ENCODE measurements around the gene GK.

DNA sequence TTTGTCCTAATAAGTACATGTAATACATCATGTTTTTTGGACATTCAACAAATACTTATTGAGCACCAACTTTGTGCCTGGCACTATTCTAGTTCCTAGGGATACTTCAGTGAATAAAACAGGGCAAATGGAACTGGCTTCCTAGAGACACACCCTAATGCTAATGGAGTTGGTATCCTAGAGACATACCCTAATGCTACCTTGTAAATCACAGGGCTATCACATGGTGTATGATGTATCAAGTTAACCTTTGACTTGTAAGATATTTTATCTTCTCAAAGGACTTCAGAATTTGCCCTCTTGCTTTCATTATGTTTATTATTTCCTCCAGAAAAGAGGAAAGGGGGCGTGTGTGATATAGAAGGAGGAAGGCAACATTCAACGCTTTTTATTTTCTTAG, 10.1 kb downstream of the GK start:
- TF ChIP-seq RFX5 (IDR thresholded peaks at IDR 0.05; ENCODE audit: low read depth, low read length) (no peak), TBP (optimal IDR thresholded peaks at IDR 0.05; ENCODE audit: low read depth, low read length) (no peak), CBFB (CRISPR knock-in tag; IDR thresholded peaks at IDR 0.05) (no peak), SMARCA5 (IDR thresholded peaks at IDR 0.05) (no peak), ZC3H4 (CRISPR knock-in tag; IDR thresholded peaks at IDR 0.05; ENCODE audit: borderline replicate concordance) (no peak), MEF2A (IDR thresholded peaks at IDR 0.05; ENCODE audit: control insufficient read depth, low read depth, low read length) (no peak)
- TF ChIP-seq, protein P1, sequence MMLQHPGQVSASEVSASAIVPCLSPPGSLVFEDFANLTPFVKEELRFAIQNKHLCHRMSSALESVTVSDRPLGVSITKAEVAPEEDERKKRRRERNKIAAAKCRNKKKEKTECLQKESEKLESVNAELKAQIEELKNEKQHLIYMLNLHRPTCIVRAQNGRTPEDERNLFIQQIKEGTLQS (IDR thresholded peaks at IDR 0.05) = no peak
- TF ChIP-seq, protein P1 (CRISPR knock-in tag; conservative IDR thresholded peaks at IDR 0.05) = no peak
- TF ChIP-seq, protein P2, sequence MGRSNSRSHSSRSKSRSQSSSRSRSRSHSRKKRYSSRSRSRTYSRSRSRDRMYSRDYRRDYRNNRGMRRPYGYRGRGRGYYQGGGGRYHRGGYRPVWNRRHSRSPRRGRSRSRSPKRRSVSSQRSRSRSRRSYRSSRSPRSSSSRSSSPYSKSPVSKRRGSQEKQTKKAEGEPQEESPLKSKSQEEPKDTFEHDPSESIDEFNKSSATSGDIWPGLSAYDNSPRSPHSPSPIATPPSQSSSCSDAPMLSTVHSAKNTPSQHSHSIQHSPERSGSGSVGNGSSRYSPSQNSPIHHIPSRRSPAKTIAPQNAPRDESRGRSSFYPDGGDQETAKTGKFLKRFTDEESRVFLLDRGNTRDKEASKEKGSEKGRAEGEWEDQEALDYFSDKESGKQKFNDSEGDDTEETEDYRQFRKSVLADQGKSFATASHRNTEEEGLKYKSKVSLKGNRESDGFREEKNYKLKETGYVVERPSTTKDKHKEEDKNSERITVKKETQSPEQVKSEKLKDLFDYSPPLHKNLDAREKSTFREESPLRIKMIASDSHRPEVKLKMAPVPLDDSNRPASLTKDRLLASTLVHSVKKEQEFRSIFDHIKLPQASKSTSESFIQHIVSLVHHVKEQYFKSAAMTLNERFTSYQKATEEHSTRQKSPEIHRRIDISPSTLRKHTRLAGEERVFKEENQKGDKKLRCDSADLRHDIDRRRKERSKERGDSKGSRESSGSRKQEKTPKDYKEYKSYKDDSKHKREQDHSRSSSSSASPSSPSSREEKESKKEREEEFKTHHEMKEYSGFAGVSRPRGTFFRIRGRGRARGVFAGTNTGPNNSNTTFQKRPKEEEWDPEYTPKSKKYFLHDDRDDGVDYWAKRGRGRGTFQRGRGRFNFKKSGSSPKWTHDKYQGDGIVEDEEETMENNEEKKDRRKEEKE (IDR thresholded peaks at IDR 0.05; ENCODE audit: borderline replicate concordance in 1 of 2, control insufficient read depth in 1 of 2, low read depth in 2 of 2, low read length in 1 of 2) = no peak
- TF ChIP-seq, protein P3, sequence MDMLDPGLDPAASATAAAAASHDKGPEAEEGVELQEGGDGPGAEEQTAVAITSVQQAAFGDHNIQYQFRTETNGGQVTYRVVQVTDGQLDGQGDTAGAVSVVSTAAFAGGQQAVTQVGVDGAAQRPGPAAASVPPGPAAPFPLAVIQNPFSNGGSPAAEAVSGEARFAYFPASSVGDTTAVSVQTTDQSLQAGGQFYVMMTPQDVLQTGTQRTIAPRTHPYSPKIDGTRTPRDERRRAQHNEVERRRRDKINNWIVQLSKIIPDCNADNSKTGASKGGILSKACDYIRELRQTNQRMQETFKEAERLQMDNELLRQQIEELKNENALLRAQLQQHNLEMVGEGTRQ (CRISPR knock-in tag; IDR thresholded peaks at IDR 0.05) = no peak

Data from K562 (cell line).